Thymus (tissue), 11 donors: ENCODE results near the gene PPM1H. TPM values are rescaled to one million over a fixed set of nuclear protein-coding genes. Genes with fewer than 3 reads are reported as not detected.

Experiments
- DNase-seq, 9 donors: peaks; one replicate each; pipeline ENCODE4 v3.0.0-alpha.2; 2013; ENCODE audit warnings: low spot score in 9 of 9, low read depth in 6 of 9, missing footprints in 1 of 9
- H3K27ac ChIP-seq, 2 donors: one replicate each; pipeline ENCODE4 v1.5.1; 2013; ENCODE audit warnings: control low read depth in 1 of 2, low read depth in 1 of 2, low read length in 1 of 2, mild to moderate bottlenecking in 1 of 2, moderate library complexity in 1 of 2
- H3K27me3 ChIP-seq, 2 donors: one replicate each; pipeline ENCODE4 v1.5.1; 2013; ENCODE audit warnings: low read length in 1 of 2; ENCODE audit not compliant: control insufficient read depth in 2 of 2, insufficient read depth in 1 of 2
- H3K36me3 ChIP-seq, 2 donors: one replicate each; pipeline ENCODE4 v1.5.1; 2013; ENCODE audit warnings: low read length in 1 of 2, mild to moderate bottlenecking in 1 of 2, moderate library complexity in 1 of 2; ENCODE audit not compliant: control insufficient read depth in 2 of 2, insufficient read depth in 2 of 2
- H3K4me1 ChIP-seq, 2 donors: one replicate each; pipeline ENCODE4 v1.5.1; 2013; ENCODE audit warnings: low read length in 2 of 2; ENCODE audit not compliant: control insufficient read depth in 2 of 2, insufficient read depth in 2 of 2
- H3K4me3 ChIP-seq, 2 donors: one replicate each; pipeline ENCODE4 v1.5.1; 2013; ENCODE audit warnings: low read length in 2 of 2, control low read depth in 1 of 2, mild to moderate bottlenecking in 1 of 2
- H3K9me3 ChIP-seq, 2 donors: one replicate each; pipeline ENCODE4 v1.5.1; 2013; ENCODE audit warnings: low read length in 1 of 2, mild to moderate bottlenecking in 1 of 2; ENCODE audit not compliant: control insufficient read depth in 2 of 2, insufficient read depth in 1 of 2
- WGBS: extraction: QIAGEN DNeasy Blood & Tissue Kit; methylation state at CpG from one replicate; pipeline ENCODE4 v1.1.7; 2013; 5-methylcytosine and 5-hydroxymethylcytosine counted together
- polyA plus RNA-seq: library from polyadenylated mRNA; stranded (reverse); fragments of 200-250 nt; gene quantifications from one replicate; pipeline ENCODE4 v1.2.3, GENCODE V29; 2013
- total RNA-seq: library from RNA; stranded (reverse); fragments of 120-200 nt; gene quantifications from one replicate; pipeline ENCODE4 v1.2.4, GENCODE V29; 2013
- donor health status: healthy.

Gene PPM1H
- total and polyA plus RNA-seq, 2 donors, result 3.6 to 7.8 TPM

- no peak overlapping the region for H3K27ac ChIP-seq
- no peak for DNase-seq
- 95% methylated on average over 2 of the region's 2 CpGs for WGBS
- no peaks in the 10 kb centered on the region for H3K36me3 ChIP-seq
- H3K9me3 ChIP-seq, result no peaks in the 10 kb centered on the region
- peaks cover 0 to 9% of the 10 kb centered on the region in 2 donors for H3K4me1 ChIP-seq
- no peak overlapping the region for H3K4me3 ChIP-seq
- no peaks in the 10 kb centered on the region for H3K27me3 ChIP-seq
Observed at GRCh38 chr12:62771828-62772227, 163.1 kb downstream of the PPM1H start.

DNA sequence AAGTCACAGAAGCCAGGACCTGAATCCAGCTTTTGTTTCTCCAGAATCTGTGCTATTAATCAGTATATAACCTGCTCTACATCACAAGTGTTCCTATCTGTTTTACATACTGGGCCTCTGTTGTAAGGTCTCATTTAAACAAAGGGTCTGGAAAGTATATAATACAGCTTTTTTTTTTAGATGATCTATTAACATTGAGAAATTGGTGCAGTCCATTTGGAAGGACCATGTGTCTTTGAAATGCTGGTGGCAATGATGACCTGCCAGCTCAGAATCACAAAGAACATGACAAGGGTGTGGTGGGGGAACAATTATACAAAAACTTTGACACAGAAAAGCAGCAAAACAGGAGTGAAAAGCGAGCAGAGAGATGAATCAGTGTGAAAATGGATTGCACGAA is 164.6 kb downstream of the PPM1H start:
- H3K27me3 ChIP-seq, result no peaks in the 10 kb centered on the region
- H3K4me1 ChIP-seq, result peaks cover 0 to 14% of the 10 kb centered on the region in 2 donors
- H3K36me3 ChIP-seq, result no peaks in the 10 kb centered on the region
- no peak for DNase-seq
- WGBS, result 97% methylated on average over 2 of the region's 2 CpGs
- no peak overlapping the region for H3K4me3 ChIP-seq
- H3K9me3 ChIP-seq, result no peaks in the 10 kb centered on the region
- H3K27ac ChIP-seq, result no peak overlapping the region

DNA sequence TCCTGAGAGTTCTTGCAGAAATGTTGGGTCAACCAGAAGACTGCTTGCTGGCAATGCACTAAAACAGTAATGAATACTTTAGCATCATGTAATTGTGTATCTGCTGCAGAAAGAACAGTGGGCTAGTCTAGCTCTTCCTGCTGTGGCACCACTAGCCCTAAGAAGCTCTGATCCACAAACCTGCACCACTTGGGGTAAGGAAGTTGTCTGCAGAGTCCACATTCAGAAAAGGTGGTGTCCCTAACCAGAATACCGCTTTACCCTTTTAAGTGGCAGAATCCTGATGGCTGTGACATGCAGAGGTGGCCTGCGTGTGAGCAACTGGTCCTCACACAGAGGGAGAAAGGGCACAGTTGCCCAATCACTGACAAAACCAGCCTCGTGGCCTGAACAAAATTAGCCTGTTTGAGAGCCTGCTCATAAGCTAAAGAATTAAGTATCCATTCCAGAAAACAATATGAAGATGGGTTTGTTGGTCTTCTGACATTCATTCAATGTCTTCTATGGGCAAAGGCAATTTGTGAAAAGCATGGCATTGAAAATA is 165.8 kb downstream of the PPM1H start:
- H3K27me3 ChIP-seq, result no peaks in the 10 kb centered on the region
- 97% methylated on average over 3 of the region's 3 CpGs for WGBS
- H3K4me3 ChIP-seq, result no peak overlapping the region
- H3K27ac ChIP-seq, result no peak overlapping the region
- DNase-seq, result no peak
- no peaks in the 10 kb centered on the region for H3K9me3 ChIP-seq
- no peaks in the 10 kb centered on the region for H3K36me3 ChIP-seq
- peaks cover 0 to 14% of the 10 kb centered on the region in 2 donors for H3K4me1 ChIP-seq

DNA sequence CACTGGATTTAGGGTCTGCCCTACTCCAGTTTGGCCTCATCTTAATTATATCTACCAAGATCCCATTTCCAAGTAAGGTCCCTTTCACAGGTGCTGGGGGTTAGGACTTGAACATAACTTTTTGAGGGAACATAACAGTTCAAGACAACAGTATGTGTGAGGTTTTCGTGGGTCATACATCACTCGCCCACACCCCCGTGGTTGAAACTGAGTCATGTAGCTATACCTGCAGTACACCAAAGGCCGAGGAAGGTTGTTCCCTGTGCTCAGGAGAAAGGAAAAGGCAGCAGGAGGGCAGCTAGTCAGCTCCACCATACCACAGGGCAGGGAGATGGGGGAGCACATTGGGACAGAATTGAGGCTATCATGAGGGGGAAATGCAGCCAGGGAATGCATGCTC is 167.0 kb downstream of the PPM1H start:
- H3K36me3 ChIP-seq, result no peaks in the 10 kb centered on the region
- no peak overlapping the region for H3K4me3 ChIP-seq
- H3K9me3 ChIP-seq, result no peaks in the 10 kb centered on the region
- H3K27ac ChIP-seq, result no peak overlapping the region
- H3K4me1 ChIP-seq, result peaks cover 0 to 14% of the 10 kb centered on the region in 2 donors
- 93% methylated on average over 4 of the region's 4 CpGs for WGBS
- H3K27me3 ChIP-seq, result no peaks in the 10 kb centered on the region
- no peak for DNase-seq

GRCh38 chr12:62767496-62767895 is 167.5 kb downstream of the PPM1H start:
- 91% methylated on average over 5 of the region's 5 CpGs for WGBS
- Histone ChIP-seq H3K27me3 (no peaks in the 10 kb centered on the region), H3K9me3 (no peaks in the 10 kb centered on the region), H3K27ac (no peak overlapping the region), H3K4me3 (no peak overlapping the region), H3K4me1 (peaks cover 0 to 14% of the 10 kb centered on the region in 2 donors), H3K36me3 (no peaks in the 10 kb centered on the region)
- DNase-seq, result no peak

DNA sequence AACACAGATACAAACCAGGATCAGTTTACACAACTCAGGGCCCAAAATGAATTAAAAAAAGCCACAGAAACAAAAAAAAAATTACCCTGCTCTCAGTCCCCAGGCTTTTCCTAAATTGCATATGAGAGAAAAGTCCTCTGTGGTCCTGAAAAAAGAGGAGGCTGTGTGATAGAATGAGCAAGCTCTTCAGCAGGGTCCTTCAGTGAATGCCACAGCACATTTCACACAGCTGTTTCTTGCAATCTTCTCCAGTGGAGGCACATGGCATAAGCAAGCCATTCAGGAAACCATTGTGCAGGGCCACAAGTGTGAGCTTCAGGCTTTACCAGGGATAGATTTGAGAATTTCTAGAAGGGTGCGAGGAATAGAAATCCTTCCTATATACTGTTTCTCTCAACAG is 168.5 kb downstream of the PPM1H start:
- peak in 3 of 9 donors; percentile 20 to 33 (median 21) for DNase-seq
- H3K9me3 ChIP-seq, result no peaks in the 10 kb centered on the region
- 95% methylated on average over 1 of the region's 1 CpG for WGBS
- H3K27ac ChIP-seq, result no peak overlapping the region
- H3K4me3 ChIP-seq, result no peak overlapping the region
- H3K36me3 ChIP-seq, result no peaks in the 10 kb centered on the region
- H3K4me1 ChIP-seq, result peaks cover 0 to 14% of the 10 kb centered on the region in 2 donors
- H3K27me3 ChIP-seq, result no peaks in the 10 kb centered on the region

- Histone ChIP-seq H3K9me3 (no peaks in the 10 kb centered on the region), H3K36me3 (no peaks in the 10 kb centered on the region), H3K27me3 (no peaks in the 10 kb centered on the region), H3K4me3 (no peak overlapping the region), H3K4me1 (peaks cover 0 to 14% of the 10 kb centered on the region in 2 donors), H3K27ac (no peak overlapping the region)
- no peak for DNase-seq
- WGBS, result 85% methylated on average over 9 of the region's 9 CpGs
Observed at GRCh38 chr12:62763861-62764645, 170.9 kb downstream of the PPM1H start.

DNA sequence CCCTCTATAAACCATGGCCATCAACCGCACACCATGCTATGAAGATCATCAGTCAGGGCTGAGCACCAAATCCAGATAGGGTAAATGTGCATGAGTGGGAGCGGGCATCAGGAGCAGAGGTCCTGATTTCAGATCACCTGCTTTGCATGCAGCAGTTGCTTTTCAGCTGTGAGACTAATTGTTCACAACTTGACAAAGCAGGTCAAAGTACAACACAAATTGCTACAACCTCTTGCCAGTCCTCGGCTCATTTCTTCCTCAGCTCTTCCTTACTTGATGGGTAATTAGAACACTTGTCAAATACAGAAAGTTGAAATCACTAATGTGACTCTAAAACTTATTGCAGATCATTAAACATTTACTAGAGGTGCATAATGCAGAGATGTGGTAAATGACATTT is 171.6 kb downstream of the PPM1H start:
- H3K27me3 ChIP-seq, result no peaks in the 10 kb centered on the region
- DNase-seq, result no peak
- H3K4me3 ChIP-seq, result no peak overlapping the region
- H3K9me3 ChIP-seq, result no peaks in the 10 kb centered on the region
- 98% methylated on average over 3 of the region's 3 CpGs for WGBS
- peaks cover 0 to 14% of the 10 kb centered on the region in 2 donors for H3K4me1 ChIP-seq
- no peak overlapping the region for H3K27ac ChIP-seq
- no peaks in the 10 kb centered on the region for H3K36me3 ChIP-seq

- H3K27ac ChIP-seq, result no peak overlapping the region
- H3K9me3 ChIP-seq, result no peaks in the 10 kb centered on the region
- H3K27me3 ChIP-seq, result no peaks in the 10 kb centered on the region
- no peak for DNase-seq
- peaks cover 0 to 13% of the 10 kb centered on the region in 2 donors for H3K4me1 ChIP-seq
- no peaks in the 10 kb centered on the region for H3K36me3 ChIP-seq
- 96% methylated on average over 3 of the region's 3 CpGs for WGBS
- H3K4me3 ChIP-seq, result no peak overlapping the region
Observed at GRCh38 chr12:62762645-62763044, 172.3 kb downstream of the PPM1H start.
